GM19193 (cell line): ENCODE results near the gene DUOX1.

ENCODE experiments used
- POLR2A ChIP-seq: IDR thresholded peaks from 4 replicates; pipeline ENCODE4 v1.6.1; 2011; ENCODE audit not compliant: insufficient read depth, insufficient read length; ENCODE audit errors: extremely low read depth

DUOX1 gene

GRCh38 chr15:45183511-45183910, 53.7 kb downstream of the DUOX1 start:
- TF ChIP-seq POLR2A = no peak

- TF ChIP-seq POLR2A = no peak
Observed at GRCh38 chr15:45184562-45185041, 54.8 kb downstream of the DUOX1 start.

- TF ChIP-seq POLR2A = no peak
Observed at GRCh38 chr15:45185069-45185779, 55.4 kb downstream of the DUOX1 start.

GRCh38 chr15:45185903-45186770, 56.3 kb downstream of the DUOX1 start:
- TF ChIP-seq POLR2A = no peak

GRCh38 chr15:45186771-45187577, 57.2 kb downstream of the DUOX1 start:
- no peak for TF ChIP-seq POLR2A

GRCh38 chr15:45187578-45187893, 57.7 kb downstream of the DUOX1 start:
- TF ChIP-seq POLR2A = no peak

- peak; percentile 32 for TF ChIP-seq POLR2A
Observed at GRCh38 chr15:45187894-45188830, 58.4 kb downstream of the DUOX1 start, which contains the start of gene SHF. Gene SHF (minus strand): TSS chr15:45187966. CDS start chr15:45187951, 15 bp downstream.

GRCh38 chr15:45197512-45197911, 67.7 kb downstream of the DUOX1 start:
- no peak for TF ChIP-seq POLR2A

- peak; percentile 90 for TF ChIP-seq POLR2A
Observed at GRCh38 chr15:45198337-45199135, 68.7 kb downstream of the DUOX1 start.

GRCh38 chr15:45199136-45199810, 69.5 kb downstream of the DUOX1 start:
- TF ChIP-seq POLR2A = no peak

- TF ChIP-seq POLR2A = peak; percentile 90
Observed at GRCh38 chr15:45200001-45200798, 70.4 kb downstream of the DUOX1 start.

- no peak for TF ChIP-seq POLR2A
Observed at GRCh38 chr15:45200799-45201556, 71.2 kb downstream of the DUOX1 start.

- no peak for TF ChIP-seq POLR2A
Observed at GRCh38 chr15:45201557-45201859, 71.7 kb downstream of the DUOX1 start.
